K562 (cell line): ENCODE data around the gene BCL2L12. TPM values are rescaled to one million over a fixed set of nuclear protein-coding genes. Genes with fewer than 3 reads are reported as not detected.
A peak's percentile ranks its signal among the peaks of the same experiment; 100 is the strongest.

Experiments
- ATAC-seq: fragments of 200-7000 bp; cut with Tn5 transposase; 3 replicates; pipeline ENCODE4 v1.9.1; 2020; ENCODE audit warnings: moderate library complexity
- BruUV-seq: library from RNA; stranded (reverse); fragments of 400-500 nt; replicated peaks from 2 replicates; lab custom pipeline; 2021; lab: Mats Ljungman, UMichigan
- CTCF ChIA-PET: fragments of 300-600 bp; formaldehyde crosslinking; extraction: SDS; loops from one replicate; lab custom pipeline; 2021; ENCODE audit warnings: low intra/inter-chr PET ratio; lab: Yijun Ruan, JAX
- POLR2A ChIA-PET: fragments of 300-600, 350-650 bp; sonication (Branson Sonifier 250); formaldehyde crosslinking; extraction: SDS; loops from one replicate; lab custom pipeline; 2021; ENCODE audit warnings: antibody characterized with exemption, inconsistent platforms; lab: Yijun Ruan, JAX
- DNase-seq, 4 experiments: peaks; one replicate each; pipeline versions ENCODE4 v3.0.0 to v3.0.0-alpha.2; 2011 to 2018; ENCODE audit warnings: low spot score in 3 of 4, mixed read lengths in 3 of 4; ENCODE audit errors: extremely low read depth in 1 of 4
- FAIRE-seq: peaks from 2 replicates; lab custom pipeline; 2011; peaks lifted over from hg19 to GRCh38; lab: Jason Lieb, UNC
- H2AFZ ChIP-seq: 2 replicates; pipeline ENCODE4 v1.6.0; 2011; ENCODE audit warnings: low read depth, low read length, control low read depth, inconsistent platforms
- H3K27ac ChIP-seq: fragments of 200-600 bp; 3 replicates; pipeline ENCODE4 v1.8.0; 2011; ENCODE audit warnings: low read depth, mild to moderate bottlenecking, control low read depth, inconsistent platforms, low read length, moderate library complexity, mixed read lengths; ENCODE audit errors: extremely low read depth
- H3K27me3 ChIP-seq, 2 experiments: fragments of 300-600 bp in 1 of 2; 2 replicates in 1 of 2; 3 replicates in 1 of 2; pipeline versions ENCODE4 v1.6.0 to v1.8.0; 2011; ENCODE audit warnings: inconsistent platforms in 2 of 2, low read length in 2 of 2, mild to moderate bottlenecking in 1 of 2, mixed read lengths in 1 of 2, moderate library complexity in 1 of 2; ENCODE audit not compliant: control insufficient read depth in 2 of 2, insufficient read depth in 2 of 2
- H3K36me3 ChIP-seq: fragments of 300-600 bp; 3 replicates; pipeline ENCODE4 v1.8.0; 2011; ENCODE audit warnings: mild to moderate bottlenecking, low read length, inconsistent platforms; ENCODE audit not compliant: control insufficient read depth, insufficient read depth
- H3K4me1 ChIP-seq, 2 experiments: fragments of 200-600 bp in 1 of 2; replicated peaks in 1 of 2; 2 replicates in 1 of 2; 3 replicates in 1 of 2; pipeline versions ENCODE4 v1.5.1 to v1.8.0; 2011; ENCODE audit warnings: inconsistent platforms in 2 of 2, low read length in 2 of 2, mild to moderate bottlenecking in 1 of 2, mixed read lengths in 1 of 2, moderate library complexity in 1 of 2; ENCODE audit not compliant: control insufficient read depth in 2 of 2, insufficient read depth in 2 of 2
- H3K4me2 ChIP-seq: 2 replicates; pipeline ENCODE4 v1.6.1; 2011; ENCODE audit warnings: low read length, control low read depth, inconsistent platforms, mixed read lengths; ENCODE audit not compliant: insufficient read depth
- H3K4me3 ChIP-seq: fragments of 200-600 bp; sonication (generic), shearing (Covaris generic); 2 replicates; pipeline ENCODE4 v1.5.1; 2016; ENCODE audit warnings: control low read depth, inconsistent platforms
- H3K79me2 ChIP-seq: fragments of 200-600 bp; 3 replicates; pipeline ENCODE4 v1.8.0; 2011; ENCODE audit warnings: low read length, inconsistent platforms; ENCODE audit not compliant: control insufficient read depth, insufficient read depth
- H3K9ac ChIP-seq, 2 experiments: 2 replicates each; pipeline versions ENCODE4 v1.6.0 to v1.6.1; 2011; ENCODE audit warnings: low read depth in 2 of 2, low read length in 2 of 2, control low read depth in 1 of 2, inconsistent platforms in 1 of 2, mild to moderate bottlenecking in 1 of 2, mixed read lengths in 1 of 2; ENCODE audit not compliant: insufficient read depth in 1 of 2
- H3K9me1 ChIP-seq: one replicate; pipeline ENCODE4 v1.6.0; 2011; ENCODE audit warnings: inconsistent platforms, mild to moderate bottlenecking, low read length, moderate library complexity; ENCODE audit not compliant: control insufficient read depth, insufficient read depth
- H3K9me3 ChIP-seq: replicated peaks from 2 replicates; pipeline ENCODE4 v1.5.1; 2011; ENCODE audit warnings: low read depth, low read length, inconsistent platforms; ENCODE audit not compliant: control insufficient read depth, insufficient read depth
- H4K20me1 ChIP-seq: replicated peaks from 2 replicates; pipeline ENCODE4 v1.6.1; 2011; ENCODE audit warnings: low read length, inconsistent platforms, mixed read lengths; ENCODE audit not compliant: control insufficient read depth, insufficient read depth
- POLR2AphosphoS2 ChIP-seq: IDR thresholded peaks from 2 replicates; pipeline ENCODE4 v1.6.1; 2012; ENCODE audit warnings: low read length, improper control_type of control experiment
- POLR2G ChIP-seq: fragments of 200-400 bp; formaldehyde crosslinking; IDR thresholded peaks from 2 replicates; pipeline ENCODE4 v1.6.1; 2017; ENCODE audit warnings: low read depth, mild to moderate bottlenecking, antibody characterized with exemption, low read length, moderate library complexity
- RBFOX2 ChIP-seq: fragments of 200-400 bp; formaldehyde crosslinking; IDR thresholded peaks from 2 replicates; pipeline ENCODE4 v1.6.1; 2017; ENCODE audit warnings: low read depth, mild to moderate bottlenecking, low read length, moderate library complexity
- TOE1 ChIP-seq, 2 experiments: fragments of 450-650 bp in 1 of 2; sonication (generic) in 1 of 2; formaldehyde crosslinking in 1 of 2; IDR thresholded peaks; 2 replicates each; pipeline versions ENCODE4 v1.7.1 to v1.8.0; 2016 to 2022; ENCODE audit warnings: borderline replicate concordance in 2 of 2, mild to moderate bottlenecking in 2 of 2, antibody characterized with exemption in 1 of 2, inconsistent platforms in 1 of 2, low read depth in 1 of 2, missing genetic modification reagents in 1 of 2, moderate library complexity in 1 of 2
- ZNF197 ChIP-seq: fragments of 200-800 bp; sonication (Bioruptor generic); IDR thresholded peaks from 2 replicates; pipeline ENCODE4 v1.6.1; 2016; ENCODE audit warnings: low read depth, missing genetic modification characterization, missing compliant biosample characterization
- ZNF780A ChIP-seq: fragments of 250-450 bp; sonication (Bioruptor Pico); IDR thresholded peaks from 2 replicates; pipeline ENCODE4 v1.5.0; 2021; ENCODE audit warnings: mild to moderate bottlenecking
- WGBS: fragments of 100-300 bp; shearing (Covaris generic); methylation state at CpG from one replicate; pipeline ENCODE4 v1.1.6; 2016; ENCODE audit warnings: low coverage, mixed read lengths; ENCODE audit not compliant: insufficient coverage; ENCODE audit errors: missing lambda C conversion rate; 5-methylcytosine and 5-hydroxymethylcytosine counted together
- in situ Hi-C: fragments of 300-500 bp; cut with MboI; formaldehyde crosslinking; loops from 4 replicates; pipeline ENCODE4 v1.15.0; 2018; ENCODE audit warnings: inconsistent platforms, mixed read lengths
- intact Hi-C: fragments of 100-400 bp; cut with micrococcal nuclease; formaldehyde crosslinking; loops from 2 replicates; pipeline ENCODE4 v1.14.2; 2022
- polyA plus RNA-seq, 8 experiments: library from polyadenylated mRNA; depleted of rRNA in 4 of 8; stranded (reverse) in 5 of 8; unstranded in 3 of 8; fragments of >200 nt; fragmentation: Nextera tagmentation in 2 of 8; fragmentation: Illumina TruSeq in 1 of 8; extraction: Ambion mirVana in 2 of 8; extraction: Trizol in 1 of 8; gene quantifications; 2 replicates each; pipeline versions ENCODE4 v1.2.1 to v1.2.3, GENCODE V29; 2011 to 2014; ENCODE audit warnings: inconsistent platforms in 1 of 8, missing spikeins in 1 of 8
- total RNA-seq, 7 experiments: library from RNA; depleted of rRNA in 6 of 7; stranded (reverse); fragments of >200 nt in 6 of 7; fragmentation: Illumina TruSeq in 2 of 7; extraction: Trizol in 2 of 7; gene quantifications; 2 replicates each; pipeline versions ENCODE4 v1.2.1 to v1.2.3, GENCODE V29; 2011 to 2021; ENCODE audit warnings: low replicate concordance in 1 of 7

Gene BCL2L12
- total and polyA plus RNA-seq, 9 of the 15 experiments (the other 6 are each of a cell fraction or from before 2014, with no cell fraction given) = 7.4 to 263 (median 81.2) TPM

DNA sequence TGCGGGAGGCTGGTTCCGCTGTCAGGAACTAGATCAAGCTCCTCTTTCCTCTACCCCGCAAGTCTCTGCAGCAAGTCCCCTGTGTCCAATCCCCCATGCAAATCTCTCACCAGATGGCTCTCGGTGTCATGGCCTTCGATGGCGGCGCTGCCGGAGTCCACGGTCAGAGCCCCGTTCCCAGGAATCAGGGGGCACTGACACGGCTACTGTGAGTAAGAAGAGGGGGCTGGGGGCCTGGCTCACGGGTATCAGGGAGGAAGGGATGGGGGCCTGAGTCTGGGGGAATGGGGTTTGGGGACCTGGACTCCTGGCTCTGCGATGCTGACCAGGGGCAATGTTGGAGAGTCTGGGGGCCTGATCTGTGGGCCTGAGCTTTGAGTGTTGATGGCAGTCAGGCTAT lies 19.7 kb upstream of the BCL2L12 start:
- Histone ChIP-seq H3K36me3 (peaks cover 66% of the 10 kb centered on the region; the same call in 2 of the 3 replicates), H3K4me2 (no peak overlapping the region), H3K9ac (peak overlapping the region in 1 of 2 experiments; percentile 80; a peak in 1 of 4 replicates), H3K27me3 (no peaks in the 10 kb centered on the region), H3K79me2 (peaks cover 45% of the 10 kb centered on the region), H4K20me1 (no peaks in the 10 kb centered on the region), H3K9me3 (no peaks in the 10 kb centered on the region), H3K4me3 (no peak overlapping the region), H2AFZ (no peak overlapping the region), H3K4me1 (peaks cover 17 to 26% of the 10 kb centered on the region in 2 experiments; a peak in 4 of 5 replicates), H3K9me1 (no peaks in the 10 kb centered on the region), H3K27ac (no peak overlapping the region)
- DNase-seq (no peak), FAIRE-seq (no peak), ATAC-seq (no peak)
- in situ Hi-C loops = no loop called here
- ChIA-PET POLR2A (interaction anchor here (1.1 kb wide), 1 partner anchor 12 kb away, joined by 3 read pairs; no protein-coding TSS in a partner anchor), CTCF (no interaction called here)
- intact Hi-C loops = no loop called here
- TF ChIP-seq RBFOX2 (0 out of 2 replicates have a peak, but pooled peaks have one; percentile 3), ZNF197 (no peak)
- BruUV-seq = no TSS peak
- 94% methylated on average over 13 of the region's 13 CpGs for WGBS

DNA sequence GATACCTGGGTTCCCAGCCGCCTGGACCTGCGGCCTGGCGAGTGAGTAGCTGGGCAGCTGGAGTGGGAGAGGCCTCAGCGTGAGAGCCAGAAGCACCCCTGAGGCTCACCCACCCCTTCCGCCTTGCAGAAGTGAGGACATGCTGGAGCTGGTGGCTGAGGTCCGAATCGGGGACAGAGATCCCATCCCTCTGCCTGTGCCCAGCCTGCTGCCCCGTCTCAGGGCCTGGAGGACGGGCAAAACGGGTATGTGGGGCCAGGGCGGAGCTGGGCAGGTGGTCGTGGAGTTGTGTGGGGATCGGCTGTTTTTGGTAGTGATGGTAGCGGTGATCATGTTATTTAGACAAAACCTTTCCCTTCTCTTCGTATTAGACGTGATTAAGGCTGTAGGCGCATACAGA lies 19.1 kb upstream of the BCL2L12 start:
- no peaks in the 10 kb centered on the region for H3K9me1 ChIP-seq
- DNase-seq = no peak
- in situ Hi-C loops = no loop called here
- TF ChIP-seq ZNF780A (CRISPR knock-in tag) (no peak), TOE1 (IDR thresholded peaks at IDR 0.05; ENCODE audit: borderline replicate concordance) (no peak), TOE1 (CRISPR knock-in tag; IDR thresholded peaks at IDR 0.05; ENCODE audit: borderline replicate concordance, low read depth) (no peak), POLR2G (0 out of 2 replicates have a peak, but pooled peaks have one; percentile 39), POLR2AphosphoS2 (no peak)
- H3K9me3 ChIP-seq = no peaks in the 10 kb centered on the region; the same call in 1 of the 2 replicates
- H3K27me3 ChIP-seq = no peaks in the 10 kb centered on the region
- peaks cover 17 to 22% of the 10 kb centered on the region in 2 experiments; a peak in 4 of 5 replicates for H3K4me1 ChIP-seq
- ChIA-PET CTCF (interaction anchor here (0.5 kb wide), 1 partner anchor 57 kb away, joined by 3 read pairs; no protein-coding TSS in a partner anchor), POLR2A (interaction anchor here (0.6 to 1.1 kb wide), 2 partner anchors 9 to 12 kb away, joined by 3 to 4 read pairs; no protein-coding TSS in a partner anchor)
- no peaks in the 10 kb centered on the region for H4K20me1 ChIP-seq
- H3K79me2 ChIP-seq = peaks cover 39% of the 10 kb centered on the region
- FAIRE-seq = no peak
- H3K4me3 ChIP-seq = no peak overlapping the region
- H2AFZ ChIP-seq = no peak overlapping the region
- peaks cover 70% of the 10 kb centered on the region; the same call in 2 of the 3 replicates for H3K36me3 ChIP-seq
- peak overlapping the region in 1 of 2 experiments; percentile 40; a peak in 1 of 4 replicates for H3K9ac ChIP-seq
- BruUV-seq = no TSS peak
- H3K4me2 ChIP-seq = no peak overlapping the region
- intact Hi-C loops = no loop called here
- WGBS = 96% methylated on average over 16 of the region's 17 CpGs
- no peak for ATAC-seq
- H3K27ac ChIP-seq = no peak overlapping the region
